Measurements from ENCODE around the gene JARID2. TPM values are rescaled to one million over a fixed set of nuclear protein-coding genes. Genes with fewer than 3 reads are reported as not detected.

The JARID2 gene
- total RNA-seq, 4 donors from 2014 or later: 10.8 to 31.6 (median 14.3) TPM

DNA sequence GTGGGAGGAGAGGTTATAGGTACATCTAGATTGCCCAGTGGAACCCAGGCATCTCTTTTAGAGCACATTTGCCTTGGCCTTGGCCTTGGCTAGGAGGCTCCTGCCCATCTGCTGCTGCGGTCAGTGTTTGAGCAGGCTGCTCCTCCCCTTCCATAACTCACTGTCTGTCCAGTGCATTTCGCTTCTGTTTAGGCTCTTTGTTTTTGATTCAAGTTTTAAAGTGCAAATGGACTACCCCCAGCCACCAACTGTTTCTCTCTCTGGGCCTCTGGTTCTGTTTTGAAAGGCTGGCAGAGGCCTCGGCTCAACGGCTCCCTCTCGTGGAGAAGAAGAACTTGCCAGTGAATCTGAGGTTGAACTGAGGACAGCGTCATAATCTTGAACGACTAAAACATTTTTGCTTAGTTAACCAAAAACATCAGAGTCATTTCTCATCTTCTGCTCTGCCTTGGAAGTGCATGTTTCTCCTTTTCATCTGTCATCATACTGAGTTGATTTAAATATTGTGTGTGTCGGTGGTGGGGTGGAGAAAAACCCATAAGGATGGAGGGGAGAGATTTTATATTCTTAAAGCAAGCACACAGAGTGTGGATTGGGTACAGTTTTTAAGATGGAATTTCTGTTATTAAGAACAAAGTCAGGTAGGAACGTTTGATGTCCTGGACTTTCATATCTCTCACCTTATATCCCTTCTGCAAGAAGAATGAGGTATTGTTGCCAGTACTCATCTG, 245.6 kb downstream of the JARID2 start:
- DNase-seq (ENCODE audit: low spot score) (peak; percentile 49), ATAC-seq (ENCODE audit: low FRiP score) (peak; percentile 58)
- TF ChIP-seq, protein P1, sequence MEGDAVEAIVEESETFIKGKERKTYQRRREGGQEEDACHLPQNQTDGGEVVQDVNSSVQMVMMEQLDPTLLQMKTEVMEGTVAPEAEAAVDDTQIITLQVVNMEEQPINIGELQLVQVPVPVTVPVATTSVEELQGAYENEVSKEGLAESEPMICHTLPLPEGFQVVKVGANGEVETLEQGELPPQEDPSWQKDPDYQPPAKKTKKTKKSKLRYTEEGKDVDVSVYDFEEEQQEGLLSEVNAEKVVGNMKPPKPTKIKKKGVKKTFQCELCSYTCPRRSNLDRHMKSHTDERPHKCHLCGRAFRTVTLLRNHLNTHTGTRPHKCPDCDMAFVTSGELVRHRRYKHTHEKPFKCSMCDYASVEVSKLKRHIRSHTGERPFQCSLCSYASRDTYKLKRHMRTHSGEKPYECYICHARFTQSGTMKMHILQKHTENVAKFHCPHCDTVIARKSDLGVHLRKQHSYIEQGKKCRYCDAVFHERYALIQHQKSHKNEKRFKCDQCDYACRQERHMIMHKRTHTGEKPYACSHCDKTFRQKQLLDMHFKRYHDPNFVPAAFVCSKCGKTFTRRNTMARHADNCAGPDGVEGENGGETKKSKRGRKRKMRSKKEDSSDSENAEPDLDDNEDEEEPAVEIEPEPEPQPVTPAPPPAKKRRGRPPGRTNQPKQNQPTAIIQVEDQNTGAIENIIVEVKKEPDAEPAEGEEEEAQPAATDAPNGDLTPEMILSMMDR (IDR thresholded peaks at IDR 0.05): peak in 1 of 3 donors; percentile 85

DNA sequence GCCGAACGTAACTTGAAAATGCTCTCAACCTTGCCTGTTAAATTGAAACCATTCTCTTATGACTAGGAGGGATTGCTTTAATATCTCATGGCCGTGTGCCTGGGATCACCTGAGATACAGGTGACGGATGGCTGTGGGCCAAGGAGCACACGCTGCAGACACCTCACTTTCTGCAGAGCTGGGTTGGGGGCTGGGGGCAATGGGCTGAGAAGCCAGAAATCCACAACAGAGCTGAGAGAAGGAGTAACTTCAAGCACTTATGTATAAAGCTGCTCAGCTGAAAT, 246.1 kb downstream of the JARID2 start:
- TF ChIP-seq, protein P1 (IDR thresholded peaks at IDR 0.05): no peak
- DNase-seq (ENCODE audit: low spot score) (no peak), ATAC-seq (ENCODE audit: low FRiP score) (no peak)

DNA sequence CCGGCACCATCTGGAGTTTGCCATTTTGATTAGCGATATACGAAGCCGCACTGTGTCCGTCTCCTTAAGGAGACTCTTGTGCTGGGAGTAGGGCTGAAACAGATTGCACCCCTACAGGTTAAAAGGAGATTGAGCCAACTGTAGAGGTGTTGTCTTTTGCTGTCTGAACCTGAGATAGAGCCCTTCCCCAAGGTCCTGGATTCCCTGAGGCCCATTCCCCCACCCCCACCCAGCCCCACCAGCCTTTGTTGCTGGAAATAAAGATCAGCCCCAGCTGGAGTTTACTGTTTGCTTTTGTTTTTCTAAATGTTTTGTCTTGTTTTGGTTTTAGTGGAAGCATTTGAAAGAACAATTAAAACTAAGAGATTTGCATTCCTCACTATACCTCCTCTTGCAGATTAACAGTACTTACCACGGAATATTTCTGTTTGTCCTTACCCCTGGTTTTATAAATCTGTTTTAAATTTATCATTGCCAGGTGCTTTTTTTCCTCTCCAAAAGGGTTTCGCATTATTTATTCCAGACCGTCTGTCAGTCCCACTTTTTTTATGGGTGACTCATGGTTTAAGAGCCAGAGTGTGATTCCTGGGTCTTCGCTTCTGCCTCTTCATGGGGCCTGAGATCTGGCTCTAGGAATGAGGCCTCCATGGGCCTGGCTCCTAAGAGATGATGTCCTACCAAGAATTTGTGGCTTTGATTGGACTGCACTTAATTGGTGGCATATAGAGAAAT, 247.7 kb downstream of the JARID2 start:
- TF ChIP-seq, protein P1 (IDR thresholded peaks at IDR 0.05): no peak
- ATAC-seq (ENCODE audit: low FRiP score): no peak
- DNase-seq (ENCODE audit: low spot score): no peak

DNA sequence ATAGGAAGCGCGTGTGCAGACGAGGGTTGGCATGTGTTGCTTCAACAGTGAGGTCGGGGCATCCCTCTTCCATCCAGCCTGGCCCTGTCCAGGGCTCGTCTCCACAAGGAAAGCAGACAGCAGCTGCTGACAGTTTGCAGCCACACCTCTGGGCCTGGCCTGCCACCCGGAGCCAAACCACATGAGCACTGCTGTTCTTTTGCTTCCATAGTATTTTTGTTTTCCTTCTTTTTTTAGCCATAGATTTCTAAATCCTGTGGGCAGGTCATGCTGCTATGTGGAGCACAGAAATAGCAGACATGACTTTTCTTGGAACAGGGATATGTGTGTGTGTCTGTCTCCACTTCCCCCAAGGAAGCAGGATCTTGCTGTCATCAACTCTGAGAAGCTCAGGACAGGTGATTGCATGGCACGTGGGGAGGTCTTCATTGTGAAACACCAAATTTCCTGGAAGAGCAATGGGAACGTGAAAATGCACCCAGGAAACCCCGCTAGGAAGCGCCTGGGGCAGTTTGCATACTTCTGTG, 249.6 kb downstream of the JARID2 start:
- ATAC-seq (ENCODE audit: low FRiP score): no peak
- DNase-seq (ENCODE audit: low spot score): peak; percentile 12
- TF ChIP-seq, protein P1 (IDR thresholded peaks at IDR 0.05): no peak

DNA sequence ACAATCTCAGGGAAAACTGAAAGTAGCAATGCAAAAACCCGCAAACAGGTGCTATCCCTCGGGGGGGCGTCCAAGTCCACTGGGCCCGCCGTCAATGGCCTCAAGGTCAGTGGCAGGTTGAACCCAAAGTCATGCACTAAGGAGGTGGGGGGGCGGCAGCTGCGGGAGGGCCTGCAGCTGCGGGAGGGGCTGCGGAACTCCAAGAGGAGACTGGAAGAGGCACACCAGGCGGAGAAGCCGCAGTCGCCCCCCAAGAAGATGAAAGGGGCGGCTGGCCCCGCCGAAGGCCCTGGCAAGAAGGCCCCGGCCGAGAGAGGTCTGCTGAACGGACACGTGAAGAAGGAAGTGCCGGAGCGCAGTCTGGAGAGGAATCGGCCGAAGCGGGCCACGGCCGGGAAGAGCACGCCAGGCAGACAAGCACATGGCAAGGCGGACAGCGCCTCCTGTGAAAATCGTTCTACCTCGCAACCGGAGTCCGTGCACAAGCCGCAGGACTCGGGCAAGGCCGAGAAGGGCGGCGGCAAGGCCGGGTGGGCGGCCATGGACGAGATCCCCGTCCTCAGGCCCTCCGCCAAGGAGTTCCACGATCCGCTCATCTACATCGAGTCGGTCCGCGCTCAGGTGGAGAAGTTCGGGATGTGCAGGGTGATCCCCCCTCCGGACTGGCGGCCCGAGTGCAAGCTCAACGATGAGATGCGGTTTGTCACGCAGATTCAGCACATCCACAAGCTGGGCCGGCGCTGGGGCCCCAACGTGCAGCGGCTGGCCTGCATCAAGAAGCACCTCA, 250.7 kb downstream of the JARID2 start:
- ATAC-seq (ENCODE audit: low FRiP score): no peak
- peak; percentile 22 for DNase-seq (ENCODE audit: low spot score)
- TF ChIP-seq, protein P1 (IDR thresholded peaks at IDR 0.05): no peak

DNA sequence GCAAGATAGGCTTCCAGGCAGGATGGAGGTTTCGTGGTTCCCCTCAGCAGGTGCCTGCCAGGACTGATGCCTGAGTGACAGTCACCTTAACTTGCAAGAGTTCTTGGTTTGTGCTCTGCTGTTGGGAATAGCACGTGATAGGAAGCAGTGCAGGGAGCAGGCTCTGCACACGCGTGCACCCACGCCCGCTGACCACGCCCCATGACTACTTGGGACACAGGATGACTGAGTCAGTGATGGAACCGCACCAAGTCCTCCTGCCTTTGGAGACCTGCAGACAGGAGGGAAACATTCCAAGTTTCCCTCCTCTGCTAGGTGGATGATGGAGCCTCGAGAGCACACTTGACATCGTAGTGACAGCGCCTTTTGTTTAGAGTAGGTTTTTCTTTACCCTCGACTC, 252.8 kb downstream of the JARID2 start:
- ATAC-seq (ENCODE audit: low FRiP score) (no peak), DNase-seq (ENCODE audit: low spot score) (peak; percentile 23)
- TF ChIP-seq, protein P1 (IDR thresholded peaks at IDR 0.05): no peak
